ENCODE results near the gene KRTAP21-3.

- no peak for TF ChIP-seq POLR2AphosphoS5 (IDR thresholded peaks at IDR 0.05)
- no peak for TF ChIP-seq EP300 (IDR thresholded peaks at IDR 0.05)
Observed at GRCh38 chr21:30714946-30715345, 3.6 kb downstream of the KRTAP21-3 start.

All from stomach (tissue), 4 donors.